PC-3 (cell line): ENCODE measurements around the gene CSDE1. TPM values are rescaled to one million over a fixed set of nuclear protein-coding genes. Genes with fewer than 3 reads are reported as not detected.
A peak's percentile ranks its signal among the peaks of the same experiment; 100 is the strongest.
"Not testable (repeated sequence)": the region's sequence is repeated elsewhere in the genome, so short reads cannot be mapped to it uniquely, and the experiment has no call there.

Experiments used
- ATAC-seq: fragments of 200-7000 bp; cut with Tn5 transposase; 2 replicates; pipeline ENCODE4 v1.9.1; 2020; ENCODE audit warnings: mild to moderate bottlenecking, moderate library complexity
- BruUV-seq: library from RNA; stranded (reverse); fragments of 400-500 nt; replicated peaks from 2 replicates; lab custom pipeline; 2021; lab: Mats Ljungman, UMichigan
- CTCF ChIA-PET: fragments of 300-600 bp; sonication (Branson Sonifier 250); formaldehyde crosslinking; loops from one replicate; lab custom pipeline; 2022; ENCODE audit warnings: antibody characterized with exemption; lab: Charles Lee
- POLR2A ChIA-PET: fragments of 300-600 bp; sonication (Branson Sonifier 250); formaldehyde crosslinking; loops from one replicate; lab custom pipeline; 2022; ENCODE audit warnings: antibody characterized with exemption; ENCODE audit not compliant: unreplicated experiment; lab: Charles Lee
- DNase-seq: peaks from one replicate; pipeline ENCODE4 v3.0.0-alpha.2; 2015
- H2AFZ ChIP-seq: fragments of 300-600 bp; sonication (generic); 2 replicates; pipeline ENCODE4 v1.6.0; 2016; ENCODE audit warnings: antibody characterized with exemption, low read length
- H3F3A ChIP-seq: fragments of 300-600 bp; sonication (generic); one replicate; pipeline ENCODE4 v1.6.0; 2017; ENCODE audit warnings: antibody characterized with exemption, low read length, control low read depth, mild to moderate bottlenecking; ENCODE audit not compliant: unreplicated experiment
- H3K27ac ChIP-seq: fragments of 300-600 bp; sonication (generic); 2 replicates; pipeline ENCODE4 v1.5.1; 2016; ENCODE audit warnings: mild to moderate bottlenecking, low read length
- H3K27me3 ChIP-seq: fragments of 300-600 bp; sonication (generic); 2 replicates; pipeline ENCODE4 v1.6.1; 2016; ENCODE audit warnings: low read length, mixed read lengths
- H3K36me3 ChIP-seq: fragments of 300-600 bp; sonication (generic); 2 replicates; pipeline ENCODE4 v1.6.1; 2016; ENCODE audit warnings: low read depth, mixed run types, low read length, mixed read lengths
- H3K4me1 ChIP-seq: fragments of 300-600 bp; sonication (generic); 2 replicates; pipeline ENCODE4 v1.5.1; 2016; ENCODE audit warnings: low read length; ENCODE audit not compliant: insufficient read depth
- H3K4me2 ChIP-seq: fragments of 300-600 bp; sonication (generic); 2 replicates; pipeline ENCODE4 v1.6.0; 2016; ENCODE audit warnings: low read length
- H3K4me3 ChIP-seq: fragments of 300-600 bp; sonication (generic); 2 replicates; pipeline ENCODE4 v1.5.1; 2016; ENCODE audit warnings: mild to moderate bottlenecking, low read length, mixed read lengths
- H3K79me2 ChIP-seq: fragments of 300-600 bp; sonication (generic); 2 replicates; pipeline ENCODE4 v1.6.1; 2017; ENCODE audit warnings: low read length, mixed read lengths
- H3K9ac ChIP-seq: fragments of 300-600 bp; sonication (generic); 2 replicates; pipeline ENCODE4 v1.6.0; 2016; ENCODE audit warnings: mild to moderate bottlenecking, low read length
- H3K9me2 ChIP-seq: fragments of 300-600 bp; sonication (generic); replicated peaks from 2 replicates; pipeline ENCODE4 v1.6.1; 2016; ENCODE audit warnings: mixed run types, low read length, mixed read lengths
- H3K9me3 ChIP-seq: fragments of 300-600 bp; sonication (generic); 2 replicates; pipeline ENCODE4 v1.6.1; 2016; ENCODE audit warnings: low read length, mixed read lengths
- H4K20me1 ChIP-seq: fragments of 300-600 bp; sonication (generic); 2 replicates; pipeline ENCODE4 v1.6.1; 2016; ENCODE audit warnings: low read length, mixed read lengths
- EZH2 ChIP-seq: fragments of 300-600 bp; sonication (generic); IDR thresholded peaks from one replicate; pipeline ENCODE4 v1.6.1; 2017; ENCODE audit warnings: antibody characterized with exemption, mild to moderate bottlenecking, low read length; ENCODE audit not compliant: unreplicated experiment
- EZH2phosphoT487 ChIP-seq: fragments of 300-600 bp; sonication (generic); IDR thresholded peaks from 2 replicates; pipeline ENCODE4 v1.6.1; 2018; ENCODE audit warnings: mild to moderate bottlenecking, antibody characterized with exemption, low read length, borderline replicate concordance
- intact Hi-C: fragments of 100-400 bp; cut with micrococcal nuclease; formaldehyde crosslinking; loops from 2 replicates; pipeline ENCODE4 v1.9.0; 2023
- total RNA-seq: library from RNA; depleted of rRNA; stranded (reverse); fragments of >200 nt; gene quantifications from 2 replicates; pipeline ENCODE4 v1.2.3, GENCODE V29; 2014
- TF ChIP-seq, protein P1 (sequence below): fragments of 300-600 bp; sonication (generic); conservative IDR thresholded peaks from 2 replicates; pipeline ENCODE4 v1.5.1; 2017; ENCODE audit warnings: antibody characterized with exemption, low read depth, mild to moderate bottlenecking, low read length

The CSDE1 gene
- total RNA-seq, 1 experiment from 2014 or later, result 480 TPM

- DNase-seq, result peak; percentile 95
- peak within 1 kb of the TSS; percentile 85 for H3K9ac ChIP-seq
- H3F3A ChIP-seq, result no peaks in the 10 kb centered on the region
- no peaks in the 10 kb centered on the region for H3K9me2 ChIP-seq
- H3K79me2 ChIP-seq, result peaks cover 29% of the 10 kb centered on the region
- peak within 1 kb of the TSS; percentile 92 for H2AFZ ChIP-seq
- peak within 1 kb of the TSS; percentile 87 for H3K4me3 ChIP-seq
- TF ChIP-seq, protein P1, sequence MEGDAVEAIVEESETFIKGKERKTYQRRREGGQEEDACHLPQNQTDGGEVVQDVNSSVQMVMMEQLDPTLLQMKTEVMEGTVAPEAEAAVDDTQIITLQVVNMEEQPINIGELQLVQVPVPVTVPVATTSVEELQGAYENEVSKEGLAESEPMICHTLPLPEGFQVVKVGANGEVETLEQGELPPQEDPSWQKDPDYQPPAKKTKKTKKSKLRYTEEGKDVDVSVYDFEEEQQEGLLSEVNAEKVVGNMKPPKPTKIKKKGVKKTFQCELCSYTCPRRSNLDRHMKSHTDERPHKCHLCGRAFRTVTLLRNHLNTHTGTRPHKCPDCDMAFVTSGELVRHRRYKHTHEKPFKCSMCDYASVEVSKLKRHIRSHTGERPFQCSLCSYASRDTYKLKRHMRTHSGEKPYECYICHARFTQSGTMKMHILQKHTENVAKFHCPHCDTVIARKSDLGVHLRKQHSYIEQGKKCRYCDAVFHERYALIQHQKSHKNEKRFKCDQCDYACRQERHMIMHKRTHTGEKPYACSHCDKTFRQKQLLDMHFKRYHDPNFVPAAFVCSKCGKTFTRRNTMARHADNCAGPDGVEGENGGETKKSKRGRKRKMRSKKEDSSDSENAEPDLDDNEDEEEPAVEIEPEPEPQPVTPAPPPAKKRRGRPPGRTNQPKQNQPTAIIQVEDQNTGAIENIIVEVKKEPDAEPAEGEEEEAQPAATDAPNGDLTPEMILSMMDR, result no peak
- TF ChIP-seq EZH2 (no peak), EZH2phosphoT487 (no peak)
- no peaks in the 10 kb centered on the region for H3K27me3 ChIP-seq
- peak; percentile 99 for ATAC-seq
- H3K27ac ChIP-seq, result peak within 1 kb of the TSS; percentile 60
- H3K4me2 ChIP-seq, result peak within 1 kb of the TSS; percentile 83
- intact Hi-C loops, result loop anchor here (2.0 kb wide), 1 partner anchor 24 kb away; the partner anchor contains the start of gene CSDE1
- TSS peak; percentile 89 for BruUV-seq
- H3K36me3 ChIP-seq, result peaks cover 22% of the 10 kb centered on the region
- no peaks in the 10 kb centered on the region for H3K9me3 ChIP-seq
- H3K4me1 ChIP-seq, result 0 out of 2 replicates have a peak, but pooled peaks cover 4% of the 10 kb centered on the region
- ChIA-PET CTCF (no interaction called here), POLR2A (no interaction called here)
- H4K20me1 ChIP-seq, result no peaks in the 10 kb centered on the region
Observed at GRCh38 chr1:114780344-114781226, 22.8 kb upstream of the CSDE1 start, which contains the start of gene SIKE1. Gene SIKE1 (minus strand): TSS chr1:114780685. CDS start chr1:114780607, 78 bp downstream.

- CTCF ChIA-PET, result no interaction called here
- BruUV-seq, result no TSS peak
- intact Hi-C loops, result loop anchor here (2.0 kb wide), 1 partner anchor 23 kb away; the partner anchor contains the start of gene CSDE1
Observed at GRCh38 chr1:114779722-114780121, 21.9 kb upstream of the CSDE1 start.

GRCh38 chr1:114776726-114777125 is 18.9 kb upstream of the CSDE1 start:
- H3K9me3 ChIP-seq, H3K4me3 ChIP-seq, BruUV-seq, H4K20me1 ChIP-seq, H3K27ac ChIP-seq, intact Hi-C loops, H3K4me2 ChIP-seq, H3K9ac ChIP-seq, POLR2A ChIA-PET, H3K4me1 ChIP-seq, H3K9me2 ChIP-seq, CTCF ChIA-PET, H2AFZ ChIP-seq, DNase-seq, H3F3A ChIP-seq, ATAC-seq, H3K27me3 ChIP-seq: not testable (repeated sequence)
- Histone ChIP-seq H3K79me2 (peaks cover 29% of the 10 kb centered on the region), H3K36me3 (peaks cover 37% of the 10 kb centered on the region)

More at GRCh38 chr1:114779722-114780121, 21.9 kb upstream of the CSDE1 start:
- peak overlapping the region; percentile 92; the same call in 1 of the 2 replicates for H2AFZ ChIP-seq
- no peaks in the 10 kb centered on the region for H3K9me2 ChIP-seq
- H3K79me2 ChIP-seq, result peaks cover 29% of the 10 kb centered on the region
- H4K20me1 ChIP-seq, result no peaks in the 10 kb centered on the region
- H3K27me3 ChIP-seq, result no peaks in the 10 kb centered on the region
- peak overlapping the region; percentile 87 for H3K4me3 ChIP-seq
- TF ChIP-seq EZH2 (no peak), EZH2phosphoT487 (no peak)
- TF ChIP-seq, protein P1, result no peak
- no peaks in the 10 kb centered on the region for H3K9me3 ChIP-seq
- H3K36me3 ChIP-seq, result peaks cover 22% of the 10 kb centered on the region
- ATAC-seq (no peak), DNase-seq (no peak)
- POLR2A ChIA-PET, result no interaction called here
- H3K4me2 ChIP-seq, result peak overlapping the region; percentile 83
- peak overlapping the region; percentile 60 for H3K27ac ChIP-seq
- H3K9ac ChIP-seq, result peak overlapping the region; percentile 85
- H3K4me1 ChIP-seq, result 0 out of 2 replicates have a peak, but pooled peaks cover 4% of the 10 kb centered on the region
- H3F3A ChIP-seq, result no peaks in the 10 kb centered on the region
